Measurements from ENCODE around the gene ORAI3.

ORAI3 gene

GRCh38 chr16:30974348-30974747 is 25.5 kb downstream of the ORAI3 start:
- Histone ChIP-seq H3K27ac (ENCODE audit: low read depth, low read length, severe bottlenecking) (no peak overlapping the region), H3K4me3 (ENCODE audit: extremely low read depth, insufficient read depth, low read length, poor library complexity, severe bottlenecking) (no peak overlapping the region), H3K9me3 (ENCODE audit: control insufficient read depth, low read length) (no peaks in the 10 kb centered on the region), H3K4me1 (ENCODE audit: control insufficient read depth, insufficient read depth, low read length, poor library complexity, severe bottlenecking) (peaks cover 3% of the 10 kb centered on the region), H3K36me3 (ENCODE audit: control insufficient read depth, insufficient read depth, low read length) (peaks cover 97% of the 10 kb centered on the region)
- 93 to 97% methylated on average over 6 of the region's 6 CpGs for WGBS, 2 experiments (ENCODE audit: insufficient coverage in 2 of 2)

GRCh38 chr16:30976486-30976885 is 27.6 kb downstream of the ORAI3 start:
- Histone ChIP-seq H3K36me3 (ENCODE audit: control insufficient read depth, insufficient read depth, low read length) (peaks cover 94% of the 10 kb centered on the region), H3K27ac (ENCODE audit: low read depth, low read length, severe bottlenecking) (no peak overlapping the region)
- 95 to 100% methylated on average over 4 of the region's 4 CpGs for WGBS, 2 experiments (ENCODE audit: insufficient coverage in 2 of 2)

GRCh38 chr16:30977502-30977901 is 28.6 kb downstream of the ORAI3 start:
- H3K4me1 ChIP-seq (ENCODE audit: control insufficient read depth, insufficient read depth, low read length, poor library complexity, severe bottlenecking) = peaks cover 3% of the 10 kb centered on the region
- 90 to 92% methylated on average over 12 to 17 of the region's 17 CpGs for WGBS, 2 experiments (ENCODE audit: insufficient coverage in 2 of 2)
- H3K4me3 ChIP-seq (ENCODE audit: extremely low read depth, insufficient read depth, low read length, poor library complexity, severe bottlenecking) = no peak overlapping the region
- H3K36me3 ChIP-seq (ENCODE audit: control insufficient read depth, insufficient read depth, low read length) = peaks cover 93% of the 10 kb centered on the region
- no peaks in the 10 kb centered on the region for H3K9me3 ChIP-seq (ENCODE audit: control insufficient read depth, low read length)
- H3K27ac ChIP-seq (ENCODE audit: low read depth, low read length, severe bottlenecking) = no peak overlapping the region

More at GRCh38 chr16:30976486-30976885, 27.6 kb downstream of the ORAI3 start:
- Histone ChIP-seq H3K4me1 (ENCODE audit: control insufficient read depth, insufficient read depth, low read length, poor library complexity, severe bottlenecking) (peaks cover 3% of the 10 kb centered on the region), H3K9me3 (ENCODE audit: control insufficient read depth, low read length) (no peaks in the 10 kb centered on the region), H3K4me3 (ENCODE audit: extremely low read depth, insufficient read depth, low read length, poor library complexity, severe bottlenecking) (no peak overlapping the region)

- 96 to 97% methylated on average over 37 to 51 of the region's 62 CpGs for WGBS, 2 experiments (ENCODE audit: insufficient coverage in 2 of 2)
- H3K4me3 ChIP-seq (ENCODE audit: extremely low read depth, insufficient read depth, low read length, poor library complexity, severe bottlenecking) = no peak overlapping the region
- H3K27ac ChIP-seq (ENCODE audit: low read depth, low read length, severe bottlenecking) = no peak overlapping the region
- H3K36me3 ChIP-seq (ENCODE audit: control insufficient read depth, insufficient read depth, low read length) = peaks cover 87% of the 10 kb centered on the region
- peaks cover 6% of the 10 kb centered on the region for H3K4me1 ChIP-seq (ENCODE audit: control insufficient read depth, insufficient read depth, low read length, poor library complexity, severe bottlenecking)
- H3K9me3 ChIP-seq (ENCODE audit: control insufficient read depth, low read length) = no peaks in the 10 kb centered on the region
Observed at GRCh38 chr16:30979170-30980022, 30.5 kb downstream of the ORAI3 start.

GRCh38 chr16:30980023-30980371 is 31.1 kb downstream of the ORAI3 start:
- no peaks in the 10 kb centered on the region for H3K9me3 ChIP-seq (ENCODE audit: control insufficient read depth, low read length)
- H3K27ac ChIP-seq (ENCODE audit: low read depth, low read length, severe bottlenecking) = no peak overlapping the region
- H3K4me1 ChIP-seq (ENCODE audit: control insufficient read depth, insufficient read depth, low read length, poor library complexity, severe bottlenecking) = peaks cover 9% of the 10 kb centered on the region
- H3K36me3 ChIP-seq (ENCODE audit: control insufficient read depth, insufficient read depth, low read length) = peaks cover 84% of the 10 kb centered on the region
- 92 to 95% methylated on average over 15 of the region's 15 CpGs for WGBS, 2 experiments (ENCODE audit: insufficient coverage in 2 of 2)
- H3K4me3 ChIP-seq (ENCODE audit: extremely low read depth, insufficient read depth, low read length, poor library complexity, severe bottlenecking) = no peak overlapping the region

GRCh38 chr16:30980434-30980833 is 31.6 kb downstream of the ORAI3 start:
- H3K9me3 ChIP-seq (ENCODE audit: control insufficient read depth, low read length) = no peaks in the 10 kb centered on the region
- no peak overlapping the region for H3K27ac ChIP-seq (ENCODE audit: low read depth, low read length, severe bottlenecking)
- H3K4me1 ChIP-seq (ENCODE audit: control insufficient read depth, insufficient read depth, low read length, poor library complexity, severe bottlenecking) = peaks cover 14% of the 10 kb centered on the region
- WGBS, 2 experiments (ENCODE audit: insufficient coverage in 2 of 2) = 93 to 98% methylated on average over 16 to 22 of the region's 29 CpGs
- peaks cover 80% of the 10 kb centered on the region for H3K36me3 ChIP-seq (ENCODE audit: control insufficient read depth, insufficient read depth, low read length)
- no peak overlapping the region for H3K4me3 ChIP-seq (ENCODE audit: extremely low read depth, insufficient read depth, low read length, poor library complexity, severe bottlenecking)

- H3K4me1 ChIP-seq (ENCODE audit: control insufficient read depth, insufficient read depth, low read length, poor library complexity, severe bottlenecking) = peaks cover 17% of the 10 kb centered on the region
- no peaks in the 10 kb centered on the region for H3K9me3 ChIP-seq (ENCODE audit: control insufficient read depth, low read length)
- WGBS, 2 experiments (ENCODE audit: insufficient coverage in 2 of 2) = 97 to 99% methylated on average over 14 of the region's 14 CpGs
- H3K27ac ChIP-seq (ENCODE audit: low read depth, low read length, severe bottlenecking) = no peak overlapping the region
- peaks cover 75% of the 10 kb centered on the region for H3K36me3 ChIP-seq (ENCODE audit: control insufficient read depth, insufficient read depth, low read length)
- H3K4me3 ChIP-seq (ENCODE audit: extremely low read depth, insufficient read depth, low read length, poor library complexity, severe bottlenecking) = no peak overlapping the region
Observed at GRCh38 chr16:30980959-30981358, 32.1 kb downstream of the ORAI3 start.

GRCh38 chr16:30982548-30983288 is 33.9 kb downstream of the ORAI3 start:
- H3K4me3 ChIP-seq (ENCODE audit: extremely low read depth, insufficient read depth, low read length, poor library complexity, severe bottlenecking) = no peak overlapping the region
- peaks cover 64% of the 10 kb centered on the region for H3K36me3 ChIP-seq (ENCODE audit: control insufficient read depth, insufficient read depth, low read length)
- no peaks in the 10 kb centered on the region for H3K9me3 ChIP-seq (ENCODE audit: control insufficient read depth, low read length)
- H3K27ac ChIP-seq (ENCODE audit: low read depth, low read length, severe bottlenecking) = no peak overlapping the region
- WGBS, 2 experiments (ENCODE audit: insufficient coverage in 2 of 2) = 94 to 98% methylated on average over 13 to 17 of the region's 17 CpGs
- H3K4me1 ChIP-seq (ENCODE audit: control insufficient read depth, insufficient read depth, low read length, poor library complexity, severe bottlenecking) = peaks cover 13% of the 10 kb centered on the region

GRCh38 chr16:30983289-30983889 is 34.5 kb downstream of the ORAI3 start:
- Histone ChIP-seq H3K27ac (ENCODE audit: low read depth, low read length, severe bottlenecking) (no peak overlapping the region), H3K9me3 (ENCODE audit: control insufficient read depth, low read length) (no peaks in the 10 kb centered on the region), H3K4me3 (ENCODE audit: extremely low read depth, insufficient read depth, low read length, poor library complexity, severe bottlenecking) (no peak overlapping the region), H3K36me3 (ENCODE audit: control insufficient read depth, insufficient read depth, low read length) (peaks cover 58% of the 10 kb centered on the region), H3K4me1 (ENCODE audit: control insufficient read depth, insufficient read depth, low read length, poor library complexity, severe bottlenecking) (peaks cover 13% of the 10 kb centered on the region)
- WGBS, 2 experiments (ENCODE audit: insufficient coverage in 2 of 2) = 95 to 96% methylated on average over 24 to 25 of the region's 25 CpGs

- whole genome bisulfite sequencing, 2 experiments (ENCODE audit: insufficient coverage in 2 of 2) = 90 to 99% methylated on average over 11 to 13 of the region's 14 CpGs
- peaks cover 13% of the 10 kb centered on the region for H3K4me1 ChIP-seq (ENCODE audit: control insufficient read depth, insufficient read depth, low read length, poor library complexity, severe bottlenecking)
- H3K9me3 ChIP-seq (ENCODE audit: control insufficient read depth, low read length) = no peaks in the 10 kb centered on the region
- no peak overlapping the region for H3K27ac ChIP-seq (ENCODE audit: low read depth, low read length, severe bottlenecking)
- no peak overlapping the region for H3K4me3 ChIP-seq (ENCODE audit: extremely low read depth, insufficient read depth, low read length, poor library complexity, severe bottlenecking)
- H3K36me3 ChIP-seq (ENCODE audit: control insufficient read depth, insufficient read depth, low read length) = peaks cover 52% of the 10 kb centered on the region
Observed at GRCh38 chr16:30983898-30984610, 35.2 kb downstream of the ORAI3 start.
